GM06990 (cell line): ENCODE results near the gene TEN1.
"Not testable (repeated sequence)": the region's sequence is repeated elsewhere in the genome, so short reads cannot be mapped to it uniquely, and the experiment has no call there.

Source experiments
- DNase-seq: peaks from one replicate; pipeline ENCODE4 v3.0.0-alpha.2; 2011; ENCODE audit not compliant: insufficient read length; ENCODE audit errors: extremely low read depth
- H3K27me3 ChIP-seq: replicated peaks from 2 replicates; pipeline ENCODE4 v1.6.0; 2011; ENCODE audit warnings: low read length; ENCODE audit not compliant: control insufficient read depth, insufficient read depth
- H3K36me3 ChIP-seq: 2 replicates; pipeline ENCODE4 v1.5.1; 2011; ENCODE audit warnings: low read length; ENCODE audit not compliant: control insufficient read depth, insufficient read depth
- H3K4me3 ChIP-seq: replicated peaks from 2 replicates; pipeline ENCODE4 v1.5.1; 2011; ENCODE audit warnings: low read depth, mild to moderate bottlenecking, control low read depth, low read length
- CTCF ChIP-seq: IDR thresholded peaks from 2 replicates; pipeline ENCODE4 v1.5.1; 2011; ENCODE audit warnings: low read length, control low read depth, mild to moderate bottlenecking, inconsistent platforms; ENCODE audit not compliant: insufficient read depth, poor library complexity, severe bottlenecking

Gene TEN1

GRCh38 chr17:76034428-76035350 lies 55.6 kb downstream of the TEN1 start:
- DNase-seq: no peak
- Histone ChIP-seq H3K27me3 (no peaks in the 10 kb centered on the region), H3K4me3 (no peak overlapping the region), H3K36me3 (peaks cover 6% of the 10 kb centered on the region)
- no peak for TF ChIP-seq CTCF

- no peak for DNase-seq
- Histone ChIP-seq H3K27me3 (no peaks in the 10 kb centered on the region), H3K4me3 (no peak overlapping the region), H3K36me3 (peaks cover 19% of the 10 kb centered on the region)
- TF ChIP-seq CTCF: no peak
These were observed 57.6 kb downstream of the TEN1 start for GRCh38 chr17:76036497-76037261.

GRCh38 chr17:76038050-76038449 lies 59.0 kb downstream of the TEN1 start:
- Histone ChIP-seq H3K27me3 (no peaks in the 10 kb centered on the region), H3K4me3 (no peak overlapping the region), H3K36me3 (peaks cover 27% of the 10 kb centered on the region)
- TF ChIP-seq CTCF: no peak
- no peak for DNase-seq

DNA sequence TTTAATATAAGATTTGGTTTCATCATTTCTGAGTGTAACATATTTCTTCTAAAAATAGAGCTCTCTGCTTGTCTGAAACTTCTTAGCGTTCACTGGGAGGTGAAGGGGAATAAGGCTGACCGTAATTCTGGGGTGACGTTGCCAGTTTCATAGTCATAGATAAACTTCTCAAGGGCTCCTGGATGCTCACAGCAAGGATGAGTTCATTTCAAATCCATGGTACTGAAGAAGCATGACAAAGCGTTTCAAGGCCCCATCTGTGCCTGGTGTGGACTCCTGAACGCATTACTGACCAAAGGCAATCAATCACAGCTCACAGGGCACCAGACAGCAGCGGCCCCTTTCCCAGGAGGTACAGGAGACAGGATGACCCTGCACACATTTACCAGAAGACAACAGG lies 60.1 kb downstream of the TEN1 start:
- Histone ChIP-seq H3K27me3 (no peaks in the 10 kb centered on the region), H3K4me3 (no peak overlapping the region), H3K36me3 (peaks cover 36% of the 10 kb centered on the region)
- DNase-seq: no peak
- no peak for TF ChIP-seq CTCF

- DNase-seq: no peak
- peaks cover 41% of the 10 kb centered on the region for H3K36me3 ChIP-seq
These were observed 61.3 kb downstream of the TEN1 start for GRCh38 chr17:76040376-76040775.

GRCh38 chr17:76042868-76043267 lies 63.8 kb downstream of the TEN1 start:
- DNase-seq, H3K27me3 ChIP-seq, H3K4me3 ChIP-seq: not testable (repeated sequence)
- H3K36me3 ChIP-seq: peaks cover 50% of the 10 kb centered on the region

More at GRCh38 chr17:76040376-76040775, 61.3 kb downstream of the TEN1 start:
- H3K27me3 ChIP-seq: no peaks in the 10 kb centered on the region
- no peak for TF ChIP-seq CTCF
- no peak overlapping the region for H3K4me3 ChIP-seq

- H3K27me3 ChIP-seq, H3K4me3 ChIP-seq, DNase-seq: not testable (repeated sequence)
- peaks cover 54% of the 10 kb centered on the region for H3K36me3 ChIP-seq
These were observed 65.5 kb downstream of the TEN1 start for GRCh38 chr17:76044475-76045007.
